ENCODE results near the gene DPYSL4.

The DPYSL4 gene

GRCh38 chr10:132186488-132187429, at the start of gene DPYSL4:
TSS of gene DPYSL4 (plus strand) at chr10:132186948. CDS start at chr10:132187064, 116 bp downstream.
- H3K4me3 ChIP-seq (ENCODE audit: low read depth, low read length) = no peak within 1 kb of the TSS
- no peak for TF ChIP-seq CTCF (IDR thresholded peaks at IDR 0.05; ENCODE audit: borderline replicate concordance, insufficient read depth, low read depth, low read length)

GRCh38 chr10:132137111-132138072, 49.4 kb upstream of the DPYSL4 start:
- TF ChIP-seq CTCF (IDR thresholded peaks at IDR 0.05; ENCODE audit: borderline replicate concordance, insufficient read depth, low read depth, low read length) = no peak
- no peak overlapping the region for H3K4me3 ChIP-seq (ENCODE audit: low read depth, low read length)

GRCh38 chr10:132138133-132138532, 48.6 kb upstream of the DPYSL4 start:
- TF ChIP-seq CTCF (IDR thresholded peaks at IDR 0.05; ENCODE audit: borderline replicate concordance, insufficient read depth, low read depth, low read length) = no peak
- no peak overlapping the region for H3K4me3 ChIP-seq (ENCODE audit: low read depth, low read length)

GRCh38 chr10:132138596-132138995, 48.2 kb upstream of the DPYSL4 start:
- no peak overlapping the region for H3K4me3 ChIP-seq (ENCODE audit: low read depth, low read length)
- no peak for TF ChIP-seq CTCF (IDR thresholded peaks at IDR 0.05; ENCODE audit: borderline replicate concordance, insufficient read depth, low read depth, low read length)

- no peak overlapping the region for H3K4me3 ChIP-seq (ENCODE audit: low read depth, low read length)
- TF ChIP-seq CTCF (IDR thresholded peaks at IDR 0.05; ENCODE audit: borderline replicate concordance, insufficient read depth, low read depth, low read length) = no peak
These were observed 47.2 kb upstream of the DPYSL4 start for GRCh38 chr10:132139526-132139925.

- no peak overlapping the region for H3K4me3 ChIP-seq (ENCODE audit: low read depth, low read length)
- no peak for TF ChIP-seq CTCF (IDR thresholded peaks at IDR 0.05; ENCODE audit: borderline replicate concordance, insufficient read depth, low read depth, low read length)
These were observed 46.4 kb upstream of the DPYSL4 start for GRCh38 chr10:132140167-132140925.

All from GM12875 (cell line).